HEK293T (cell line): Measurements from ENCODE around the gene KIAA0040.

Experiments
- BHLHE40 ChIP-seq: fragments of 450-650 bp; IDR thresholded peaks from 2 replicates; pipeline ENCODE4 v1.6.1; 2016; ENCODE audit warnings: mild to moderate bottlenecking, moderate library complexity, borderline replicate concordance
- CTBP1 ChIP-seq: fragments of 450-650 bp; IDR thresholded peaks from 2 replicates; pipeline ENCODE4 v1.6.1; 2016; ENCODE audit warnings: borderline replicate concordance
- FOXK2 ChIP-seq: fragments of 450-650 bp; IDR thresholded peaks from 2 replicates; pipeline ENCODE4 v1.6.1; 2016; ENCODE audit warnings: mild to moderate bottlenecking
- FOXM1 ChIP-seq: fragments of 450-650 bp; IDR thresholded peaks from 2 replicates; pipeline ENCODE4 v1.6.1; 2017; ENCODE audit warnings: mild to moderate bottlenecking, borderline replicate concordance
- L3MBTL2 ChIP-seq: fragments of 450-650 bp; conservative IDR thresholded peaks from 2 replicates; pipeline ENCODE4 v1.6.1; 2016; ENCODE audit warnings: mild to moderate bottlenecking
- NFRKB ChIP-seq: fragments of 450-650 bp; IDR thresholded peaks from 2 replicates; pipeline ENCODE4 v1.6.1; 2016; ENCODE audit warnings: mild to moderate bottlenecking, moderate library complexity
- SP1 ChIP-seq: fragments of 450-650 bp; IDR thresholded peaks from 2 replicates; pipeline ENCODE4 v1.6.1; 2017
- SUZ12 ChIP-seq: fragments of 450-650 bp; IDR thresholded peaks from 2 replicates; pipeline ENCODE4 v1.6.1; 2016; ENCODE audit warnings: mild to moderate bottlenecking

DNA sequence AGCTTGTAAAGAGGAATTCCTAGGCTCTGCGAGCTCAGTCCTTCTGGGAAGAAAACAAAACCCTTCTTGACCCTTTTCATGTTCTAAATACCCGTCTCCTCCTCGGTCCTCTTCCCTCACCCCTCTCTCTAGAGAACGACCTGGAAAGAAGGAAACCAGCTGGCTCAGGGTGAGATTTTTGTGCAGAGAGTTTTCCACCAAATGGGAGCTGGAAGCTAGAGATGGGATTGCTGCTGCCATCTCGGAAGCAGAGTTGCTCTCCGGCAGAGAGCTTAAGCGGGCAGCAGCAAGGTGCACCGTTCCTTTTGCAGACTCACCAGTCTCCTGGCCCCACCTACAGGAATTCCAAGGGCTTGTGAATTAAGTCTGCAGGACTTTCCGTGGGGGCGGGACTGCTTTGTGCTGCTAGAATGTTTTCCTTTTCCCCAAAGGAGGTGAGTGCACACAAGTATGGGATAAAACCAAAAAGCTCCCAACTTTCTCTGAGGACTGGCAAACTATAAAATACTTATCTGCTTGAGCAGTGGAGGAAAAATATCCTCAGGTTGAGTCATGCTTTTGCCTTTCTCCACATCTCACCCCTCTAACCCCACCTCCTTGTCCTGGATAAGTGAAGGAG lies 29.1 kb upstream of the KIAA0040 start:
- TF ChIP-seq CTBP1 (no peak), SUZ12 (no peak), L3MBTL2 (no peak), BHLHE40 (no peak), FOXK2 (no peak), FOXM1 (no peak), SP1 (no peak), NFRKB (no peak)
